ENCODE data around the gene SLC8A1. TPM values are rescaled to one million over a fixed set of nuclear protein-coding genes. Genes with fewer than 3 reads are reported as not detected.

SLC8A1 gene
- total RNA-seq, 1 donor from 2014 or later, result 5.6 TPM

DNA sequence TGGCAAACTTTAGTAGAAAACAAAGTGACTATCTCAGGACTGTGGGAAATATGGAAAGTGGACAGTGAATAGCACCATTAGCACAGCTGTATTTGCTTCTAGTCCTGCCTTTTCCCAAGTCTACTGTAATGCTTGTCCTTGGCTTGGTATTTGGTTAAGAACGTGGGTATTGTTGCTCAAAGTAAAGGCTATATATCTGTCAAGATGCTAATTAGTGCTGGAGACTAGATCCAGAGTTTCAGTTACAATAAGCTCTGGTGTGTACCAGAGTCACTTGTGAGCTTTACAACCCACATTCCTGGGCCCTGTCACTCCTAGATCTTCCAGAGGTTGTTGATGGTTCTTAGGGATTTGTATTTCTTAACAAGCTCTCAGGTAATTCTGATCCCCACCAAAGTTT lies 313.6 kb downstream of the SLC8A1 start:
- Histone ChIP-seq H3K4me1 (no peaks in the 10 kb centered on the region), H3K9me3 (no peaks in the 10 kb centered on the region), H3K27me3 (no peaks in the 10 kb centered on the region), H3K27ac (no peak overlapping the region), H3K4me3 (no peak overlapping the region), H3K36me3 (no peaks in the 10 kb centered on the region)
- no peak for DNase-seq (ENCODE audit: low spot score in 2 of 2)
- intact Hi-C loops (cut with DNase I), result no loop called here
- TF ChIP-seq, protein P1, sequence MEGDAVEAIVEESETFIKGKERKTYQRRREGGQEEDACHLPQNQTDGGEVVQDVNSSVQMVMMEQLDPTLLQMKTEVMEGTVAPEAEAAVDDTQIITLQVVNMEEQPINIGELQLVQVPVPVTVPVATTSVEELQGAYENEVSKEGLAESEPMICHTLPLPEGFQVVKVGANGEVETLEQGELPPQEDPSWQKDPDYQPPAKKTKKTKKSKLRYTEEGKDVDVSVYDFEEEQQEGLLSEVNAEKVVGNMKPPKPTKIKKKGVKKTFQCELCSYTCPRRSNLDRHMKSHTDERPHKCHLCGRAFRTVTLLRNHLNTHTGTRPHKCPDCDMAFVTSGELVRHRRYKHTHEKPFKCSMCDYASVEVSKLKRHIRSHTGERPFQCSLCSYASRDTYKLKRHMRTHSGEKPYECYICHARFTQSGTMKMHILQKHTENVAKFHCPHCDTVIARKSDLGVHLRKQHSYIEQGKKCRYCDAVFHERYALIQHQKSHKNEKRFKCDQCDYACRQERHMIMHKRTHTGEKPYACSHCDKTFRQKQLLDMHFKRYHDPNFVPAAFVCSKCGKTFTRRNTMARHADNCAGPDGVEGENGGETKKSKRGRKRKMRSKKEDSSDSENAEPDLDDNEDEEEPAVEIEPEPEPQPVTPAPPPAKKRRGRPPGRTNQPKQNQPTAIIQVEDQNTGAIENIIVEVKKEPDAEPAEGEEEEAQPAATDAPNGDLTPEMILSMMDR (IDR thresholded peaks at IDR 0.05), result no peak

DNA sequence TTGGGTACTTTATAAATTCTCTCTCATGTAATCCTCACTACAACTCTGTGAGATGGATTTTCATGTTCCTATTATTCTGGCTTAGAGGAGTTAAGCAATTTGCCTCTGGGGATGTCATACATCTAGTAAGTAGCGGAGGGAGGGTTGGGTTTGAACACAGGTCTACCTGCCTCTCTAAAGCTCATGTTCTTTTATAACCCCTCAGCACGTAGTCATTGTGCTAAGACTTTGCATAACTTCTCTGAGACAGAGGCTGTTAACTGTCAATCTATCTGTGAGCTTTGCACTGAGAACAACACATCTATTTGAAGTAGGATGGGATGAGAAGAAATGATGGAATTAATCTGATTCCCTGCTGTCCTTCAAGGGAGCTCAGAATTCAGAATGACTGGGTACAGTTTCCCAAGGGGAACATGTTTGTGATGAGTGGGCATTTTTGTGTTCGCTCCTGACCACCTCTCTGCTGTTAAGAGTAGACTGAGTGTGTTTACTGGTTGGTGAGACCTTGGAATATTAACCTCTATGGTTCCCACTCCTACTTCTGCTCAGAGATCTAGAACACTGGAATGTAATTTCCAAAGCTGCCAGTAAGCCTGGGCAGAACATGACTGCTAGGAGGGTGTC lies 320.7 kb downstream of the SLC8A1 start:
- Histone ChIP-seq H3K27me3 (no peaks in the 10 kb centered on the region), H3K36me3 (no peaks in the 10 kb centered on the region), H3K9me3 (no peaks in the 10 kb centered on the region), H3K4me1 (peaks cover 0 to 20% of the 10 kb centered on the region in 2 donors), H3K4me3 (no peak overlapping the region), H3K27ac (no peak overlapping the region)
- intact Hi-C loops (cut with DNase I), result no loop called here
- TF ChIP-seq, protein P1 (IDR thresholded peaks at IDR 0.05), result no peak
- DNase-seq (ENCODE audit: low spot score in 2 of 2), result no peak

DNA sequence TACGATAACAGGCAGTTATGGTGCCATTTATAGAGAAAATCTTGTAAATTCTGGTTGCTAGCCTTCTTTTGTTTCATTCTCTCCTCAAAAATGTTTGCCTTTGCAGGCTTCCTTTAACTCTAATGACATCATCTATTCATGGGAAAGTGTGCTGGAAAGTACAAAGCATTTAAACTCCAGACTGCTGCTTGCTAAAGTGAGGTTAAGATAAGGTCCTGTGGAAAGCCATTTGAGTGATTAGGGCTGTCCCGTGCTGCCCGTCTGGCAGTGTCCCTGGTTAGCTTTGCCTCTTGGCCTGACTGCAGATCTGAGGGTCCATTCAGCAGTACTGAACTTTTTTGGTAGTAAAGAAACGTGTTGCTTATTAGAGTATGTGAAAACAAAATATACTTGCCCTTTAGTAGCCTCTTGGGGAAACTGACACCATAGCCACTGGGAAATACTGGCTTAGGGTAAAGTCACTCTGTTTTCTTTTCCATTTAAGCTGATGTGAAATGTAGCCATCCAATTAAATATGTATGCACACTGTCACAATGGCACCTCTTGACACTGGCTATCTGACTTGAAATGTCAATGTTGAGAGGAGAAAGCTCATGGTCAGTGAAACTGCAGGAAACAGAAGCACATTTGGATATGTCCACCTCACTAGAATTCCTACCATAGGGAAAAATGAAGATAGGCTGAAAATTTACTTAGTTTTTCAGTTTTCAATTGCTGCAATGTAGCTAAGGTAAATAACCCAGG lies 321.5 kb downstream of the SLC8A1 start:
- no peaks in the 10 kb centered on the region for H3K27me3 ChIP-seq
- H3K4me3 ChIP-seq, result no peak overlapping the region
- H3K9me3 ChIP-seq, result no peaks in the 10 kb centered on the region
- peaks cover 0 to 20% of the 10 kb centered on the region in 2 donors for H3K4me1 ChIP-seq
- TF ChIP-seq, protein P1 (IDR thresholded peaks at IDR 0.05), result no peak
- H3K36me3 ChIP-seq, result no peaks in the 10 kb centered on the region
- no peak for DNase-seq (ENCODE audit: low spot score in 2 of 2)
- peak overlapping the region in 1 of 2 donors; percentile 9 for H3K27ac ChIP-seq
- intact Hi-C loops (cut with DNase I), result no loop called here

DNA sequence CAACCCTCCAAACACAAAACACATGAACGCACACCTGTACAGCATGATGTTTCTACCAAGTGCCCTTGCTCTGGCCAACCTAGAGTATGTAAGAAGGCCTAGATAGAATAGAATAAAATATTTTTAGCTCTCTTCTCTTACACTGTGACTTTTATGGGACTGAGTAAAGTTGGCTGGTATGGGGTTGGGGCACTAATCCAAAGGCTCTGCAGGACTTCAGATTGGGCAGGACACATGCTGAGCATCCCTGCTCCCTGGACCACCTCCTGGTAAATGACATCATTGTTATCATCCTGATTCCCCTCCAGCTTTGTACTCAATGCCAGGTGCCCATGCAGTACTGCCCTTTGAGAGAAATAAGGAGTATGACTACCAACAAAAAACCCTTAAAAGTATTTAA lies 322.2 kb downstream of the SLC8A1 start:
- H3K27me3 ChIP-seq, result no peaks in the 10 kb centered on the region
- peaks cover 0 to 20% of the 10 kb centered on the region in 2 donors for H3K4me1 ChIP-seq
- TF ChIP-seq, protein P1 (IDR thresholded peaks at IDR 0.05), result no peak
- H3K36me3 ChIP-seq, result no peaks in the 10 kb centered on the region
- peak overlapping the region; percentile 9 to 48 for H3K27ac ChIP-seq
- no peak overlapping the region for H3K4me3 ChIP-seq
- intact Hi-C loops (cut with DNase I), result no loop called here
- DNase-seq (ENCODE audit: low spot score in 2 of 2), result no peak
- no peaks in the 10 kb centered on the region for H3K9me3 ChIP-seq

DNA sequence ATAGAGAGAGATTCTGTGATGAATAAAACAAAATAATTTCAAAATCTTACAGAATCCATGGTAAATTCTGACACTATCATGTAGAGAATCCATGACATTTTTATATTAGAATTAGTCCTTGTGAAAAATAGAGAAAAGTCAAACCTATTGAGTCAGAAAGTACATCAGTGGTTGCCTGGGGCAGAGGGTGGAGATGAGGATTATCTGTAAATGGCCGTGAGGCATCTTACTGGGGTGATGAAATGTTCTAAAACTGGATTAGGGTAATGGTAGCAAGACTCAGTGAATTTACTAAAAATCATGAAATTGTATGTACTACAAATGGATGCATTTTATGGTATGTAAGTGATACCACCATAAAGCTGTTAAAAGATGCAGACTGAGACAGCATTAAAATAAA lies 323.1 kb downstream of the SLC8A1 start:
- intact Hi-C loops (cut with DNase I), result no loop called here
- H3K27me3 ChIP-seq, result no peaks in the 10 kb centered on the region
- H3K36me3 ChIP-seq, result no peaks in the 10 kb centered on the region
- H3K4me3 ChIP-seq, result no peak overlapping the region
- no peaks in the 10 kb centered on the region for H3K9me3 ChIP-seq
- TF ChIP-seq, protein P1 (IDR thresholded peaks at IDR 0.05), result no peak
- peaks cover 0 to 20% of the 10 kb centered on the region in 2 donors for H3K4me1 ChIP-seq
- no peak overlapping the region for H3K27ac ChIP-seq
- no peak for DNase-seq (ENCODE audit: low spot score in 2 of 2)
